Inferior parietal cortex (tissue), 1 donor: ENCODE measurements around the gene GHRL.
"Not testable (repeated sequence)": the region's sequence is repeated elsewhere in the genome, so short reads cannot be mapped to it uniquely, and the experiment has no call there.

Source experiments
- DNase-seq: peaks from one replicate; pipeline ENCODE4 v3.0.0-alpha.2; 2016; ENCODE audit errors: extremely low spot score

GHRL gene

GRCh38 chr3:10299175-10299574, 6.4 kb upstream of the GHRL start:
- no peak for DNase-seq

GRCh38 chr3:10298064-10298463, 5.3 kb upstream of the GHRL start:
- DNase-seq, result not testable (repeated sequence)

- DNase-seq, result no peak
These were observed 1.4 kb upstream of the GHRL start for GRCh38 chr3:10294030-10294586.

- no peak for DNase-seq
These were observed 1.1 kb downstream of the GHRL start for GRCh38 chr3:10291641-10292040.

GRCh38 chr3:10290481-10291176, 2.1 kb downstream of the GHRL start:
- no peak for DNase-seq

- DNase-seq, result no peak
These were observed 2.9 kb downstream of the GHRL start for GRCh38 chr3:10289787-10290355.

GRCh38 chr3:10289077-10289476, 3.7 kb downstream of the GHRL start:
- DNase-seq, result no peak

GRCh38 chr3:10288575-10288960, 4.2 kb downstream of the GHRL start:
- no peak for DNase-seq

- DNase-seq, result no peak
These were observed 4.7 kb downstream of the GHRL start for GRCh38 chr3:10287936-10288574.

GRCh38 chr3:10286596-10287295, 6.0 kb downstream of the GHRL start:
- DNase-seq, result peak; percentile 74

GRCh38 chr3:10286133-10286524, 6.6 kb downstream of the GHRL start:
- DNase-seq, result no peak

GRCh38 chr3:10285272-10286132, 7.2 kb downstream of the GHRL start:
- no peak for DNase-seq

- no peak for DNase-seq
These were observed 8.3 kb downstream of the GHRL start for GRCh38 chr3:10284496-10284895.

GRCh38 chr3:10283638-10284037, 9.1 kb downstream of the GHRL start:
- DNase-seq, result no peak

- no peak for DNase-seq
These were observed 10.8 kb downstream of the GHRL start for GRCh38 chr3:10281951-10282350.

GRCh38 chr3:10280571-10280970, 12.2 kb downstream of the GHRL start:
- DNase-seq, result no peak

- DNase-seq, result no peak
These were observed 12.6 kb downstream of the GHRL start for GRCh38 chr3:10280177-10280529.

- peak; percentile 57 for DNase-seq
These were observed 13.2 kb downstream of the GHRL start for GRCh38 chr3:10279384-10280176.

- no peak for DNase-seq
These were observed 14.2 kb downstream of the GHRL start for GRCh38 chr3:10278501-10278900.

GRCh38 chr3:10277115-10277625, 15.6 kb downstream of the GHRL start:
- DNase-seq, result no peak
